ENCODE data around the gene ASB7. TPM values are rescaled to one million over a fixed set of nuclear protein-coding genes. Genes with fewer than 3 reads are reported as not detected.
A peak's percentile ranks its signal among the peaks of the same experiment; 100 is the strongest.

ASB7 gene
- total RNA-seq, 4 donors from 2014 or later, result 10.2 to 14.8 (median 11.9) TPM

GRCh38 chr15:100651253-100651652, 48.9 kb downstream of the ASB7 start:
- Histone ChIP-seq H3K4me1 (peaks cover 0 to 9% (median 0%) of the 10 kb centered on the region in 3 donors), H3K9me3 (no peaks in the 10 kb centered on the region), H3K27me3 (no peaks in the 10 kb centered on the region), H3K4me3 (no peak overlapping the region), H3K36me3 (peaks cover 0 to 14% of the 10 kb centered on the region in 2 donors), H3K27ac (no peak overlapping the region)
- TF ChIP-seq EP300 (IDR thresholded peaks at IDR 0.05), result no peak
- TF ChIP-seq POLR2AphosphoS5 (IDR thresholded peaks at IDR 0.05), result no peak
- TF ChIP-seq CTCF (IDR thresholded peaks at IDR 0.05), result peak in 1 of 4 experiments; percentile 11
- no peak for TF ChIP-seq POLR2A (IDR thresholded peaks at IDR 0.05)
- ATAC-seq, result no peak
- 67 to 70% methylated on average over 2 to 5 of the region's 5 CpGs for WGBS, 2 donors (ENCODE audit: low coverage in 1 of 2)

- peaks cover 0 to 14% of the 10 kb centered on the region in 2 donors for H3K36me3 ChIP-seq
- TF ChIP-seq POLR2AphosphoS5 (IDR thresholded peaks at IDR 0.05) (no peak), EP300 (IDR thresholded peaks at IDR 0.05) (no peak), CTCF (IDR thresholded peaks at IDR 0.05) (no peak), POLR2A (IDR thresholded peaks at IDR 0.05) (no peak)
- H3K4me1 ChIP-seq, result peaks cover 0 to 9% (median 0%) of the 10 kb centered on the region in 3 donors
- WGBS, 2 donors (ENCODE audit: low coverage in 1 of 2), result 70 to 76% methylated on average over 2 of the region's 2 CpGs
- no peak overlapping the region for H3K27ac ChIP-seq
- no peak overlapping the region for H3K4me3 ChIP-seq
- no peaks in the 10 kb centered on the region for H3K9me3 ChIP-seq
- no peaks in the 10 kb centered on the region for H3K27me3 ChIP-seq
- no peak for ATAC-seq
Measured at GRCh38 chr15:100652116-100652515, 49.7 kb downstream of the ASB7 start.

GRCh38 chr15:100653608-100654007, 51.2 kb downstream of the ASB7 start:
- peak; percentile 28 for ATAC-seq

GRCh38 chr15:100658895-100659294, 56.5 kb downstream of the ASB7 start:
- peaks cover 0 to 8% (median 0%) of the 10 kb centered on the region in 3 donors for H3K4me1 ChIP-seq
- ATAC-seq, result no peak
- H3K36me3 ChIP-seq, result no peaks in the 10 kb centered on the region
- no peaks in the 10 kb centered on the region for H3K27me3 ChIP-seq
- TF ChIP-seq POLR2AphosphoS5 (IDR thresholded peaks at IDR 0.05) (no peak), POLR2A (IDR thresholded peaks at IDR 0.05) (no peak), EP300 (IDR thresholded peaks at IDR 0.05) (no peak), CTCF (IDR thresholded peaks at IDR 0.05) (no peak)
- no CpG with 5 or more reads among the region's 14 CpGs for WGBS, 2 donors (ENCODE audit: low coverage in 1 of 2)
- H3K27ac ChIP-seq, result no peak overlapping the region
- H3K9me3 ChIP-seq, result no peaks in the 10 kb centered on the region
- no peak overlapping the region for H3K4me3 ChIP-seq

More at GRCh38 chr15:100653608-100654007, 51.2 kb downstream of the ASB7 start:
- no peaks in the 10 kb centered on the region for H3K27me3 ChIP-seq
- no peaks in the 10 kb centered on the region for H3K9me3 ChIP-seq
- TF ChIP-seq EP300 (IDR thresholded peaks at IDR 0.05) (no peak), POLR2A (IDR thresholded peaks at IDR 0.05) (no peak), CTCF (IDR thresholded peaks at IDR 0.05) (no peak), POLR2AphosphoS5 (IDR thresholded peaks at IDR 0.05) (no peak)
- H3K4me3 ChIP-seq, result no peak overlapping the region
- peaks cover 0 to 10% of the 10 kb centered on the region in 2 donors for H3K36me3 ChIP-seq
- peaks cover 0 to 6% (median 0%) of the 10 kb centered on the region in 3 donors for H3K4me1 ChIP-seq
- H3K27ac ChIP-seq, result no peak overlapping the region
- 35 to 50% methylated on average over 1 of the region's 1 CpG for whole genome bisulfite sequencing, 2 donors (ENCODE audit: low coverage in 1 of 2)

GRCh38 chr15:100661156-100661555, 58.8 kb downstream of the ASB7 start:
- H3K9me3 ChIP-seq, result no peaks in the 10 kb centered on the region
- no peaks in the 10 kb centered on the region for H3K27me3 ChIP-seq
- H3K4me1 ChIP-seq, result peaks cover 0 to 12% (median 0%) of the 10 kb centered on the region in 3 donors
- TF ChIP-seq EP300 (IDR thresholded peaks at IDR 0.05) (no peak), POLR2AphosphoS5 (IDR thresholded peaks at IDR 0.05) (no peak)
- WGBS, 2 donors (ENCODE audit: low coverage in 1 of 2), result 76 to 100% methylated on average over 1 to 4 of the region's 10 CpGs
- no peak overlapping the region for H3K27ac ChIP-seq
- no peak overlapping the region for H3K4me3 ChIP-seq
- H3K36me3 ChIP-seq, result no peaks in the 10 kb centered on the region
- ATAC-seq, result no peak
